ENCODE data around the gene RRP36. TPM values are rescaled to one million over a fixed set of nuclear protein-coding genes. Genes with fewer than 3 reads are reported as not detected.

Gene RRP36
- total and polyA plus RNA-seq, 9 of the 15 experiments (the other 6 are each of a cell fraction or from before 2014, with no cell fraction given), result 27.6 to 150 (median 114) TPM

- TF ChIP-seq NRF1 (conservative IDR thresholded peaks at IDR 0.05 in 1 of 2, IDR thresholded peaks at IDR 0.05 in 1 of 2) (peak; percentile 78 to 81), BHLHE40 (IDR thresholded peaks at IDR 0.05; ENCODE audit: low read length) (peak; percentile 23; the same call in 1 of the 2 replicates), HEY1 (CRISPR knock-in tag; IDR thresholded peaks at IDR 0.05; ENCODE audit: borderline replicate concordance) (peak; percentile 77; the same call in 1 of the 2 replicates), HDAC1 (IDR thresholded peaks at IDR 0.05) (peak in 1 of 2 experiments; percentile 78; a peak in 2 of 4 replicates), GTF2E2 (tag; IDR thresholded peaks at IDR 0.05) (peak; percentile 92), STAG1 (CRISPR knock-in tag; IDR thresholded peaks at IDR 0.05; ENCODE audit: borderline replicate concordance) (no peak), ZNF23 (CRISPR knock-in tag; IDR thresholded peaks at IDR 0.05) (peak; percentile 86), ZBTB7A (IDR thresholded peaks at IDR 0.05; ENCODE audit: borderline replicate concordance, control insufficient read depth, low read depth, low read length) (peak; percentile 91), ZNF436 (CRISPR knock-in tag; IDR thresholded peaks at IDR 0.05) (peak; percentile 77), ZNF212 (CRISPR knock-in tag; IDR thresholded peaks at IDR 0.05) (peak; percentile 91), KLF10 (CRISPR knock-in tag; IDR thresholded peaks at IDR 0.05) (peak; percentile 82; the same call in 1 of the 2 replicates), KAT7 (CRISPR knock-in tag; IDR thresholded peaks at IDR 0.05; ENCODE audit: borderline replicate concordance) (no peak), ZBTB26 (CRISPR knock-in tag; IDR thresholded peaks at IDR 0.05) (peak; percentile 75; the same call in 1 of the 2 replicates), LEF1 (IDR thresholded peaks at IDR 0.05) (peak; percentile 44; the same call in 1 of the 2 replicates), MYBL2 (IDR thresholded peaks at IDR 0.05; ENCODE audit: low read depth) (no peak), MYBL2 (CRISPR knock-in tag; IDR thresholded peaks at IDR 0.05; ENCODE audit: borderline replicate concordance) (no peak), ERF (CRISPR knock-in tag; IDR thresholded peaks at IDR 0.05) (peak; percentile 99), ZNF699 (CRISPR knock-in tag; IDR thresholded peaks at IDR 0.05; ENCODE audit: insufficient replicate concordance) (no peak), SIN3A (IDR thresholded peaks at IDR 0.05; ENCODE audit: borderline replicate concordance in 2 of 2, control insufficient read depth in 1 of 2, low read depth in 2 of 2, low read length in 2 of 2) (peak; percentile 5 to 83; a peak in 1 of 4 replicates), TRIM24 (IDR thresholded peaks at IDR 0.05) (no peak), CXXC5 (CRISPR knock-in tag; IDR thresholded peaks at IDR 0.05) (peak; percentile 88), PHB2 (IDR thresholded peaks at IDR 0.05; ENCODE audit: low read depth) (no peak), NR2C2 (CRISPR knock-in tag; IDR thresholded peaks at IDR 0.05) (no peak), NR2C2 (tag; IDR thresholded peaks at IDR 0.05) (peak; percentile 70; the same call in 1 of the 2 replicates), ZNF124 (CRISPR knock-in tag; IDR thresholded peaks at IDR 0.05) (no peak), HIVEP1 (CRISPR knock-in tag; IDR thresholded peaks at IDR 0.05) (no peak), KDM2B (CRISPR knock-in tag; IDR thresholded peaks at IDR 0.05) (peak; percentile 75; the same call in 1 of the 2 replicates)
- TF ChIP-seq, protein P1, sequence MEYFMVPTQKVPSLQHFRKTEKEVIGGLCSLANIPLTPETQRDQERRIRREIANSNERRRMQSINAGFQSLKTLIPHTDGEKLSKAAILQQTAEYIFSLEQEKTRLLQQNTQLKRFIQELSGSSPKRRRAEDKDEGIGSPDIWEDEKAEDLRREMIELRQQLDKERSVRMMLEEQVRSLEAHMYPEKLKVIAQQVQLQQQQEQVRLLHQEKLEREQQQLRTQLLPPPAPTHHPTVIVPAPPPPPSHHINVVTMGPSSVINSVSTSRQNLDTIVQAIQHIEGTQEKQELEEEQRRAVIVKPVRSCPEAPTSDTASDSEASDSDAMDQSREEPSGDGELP (CRISPR knock-in tag; IDR thresholded peaks at IDR 0.05; ENCODE audit: borderline replicate concordance), result peak; percentile 80
Measured at GRCh38 chr6:43053545-43054205, 32.3 kb downstream of the RRP36 start, which contains the start of gene CUL7 (continued).

Data from K562 (cell line).